Measurements from ENCODE around the gene TUBA4A. TPM values are rescaled to one million over a fixed set of nuclear protein-coding genes. Genes with fewer than 3 reads are reported as not detected.

The TUBA4A gene
- total and polyA plus RNA-seq, 2 experiments from 2014 or later: 44.3 to 77.7 TPM

DNA sequence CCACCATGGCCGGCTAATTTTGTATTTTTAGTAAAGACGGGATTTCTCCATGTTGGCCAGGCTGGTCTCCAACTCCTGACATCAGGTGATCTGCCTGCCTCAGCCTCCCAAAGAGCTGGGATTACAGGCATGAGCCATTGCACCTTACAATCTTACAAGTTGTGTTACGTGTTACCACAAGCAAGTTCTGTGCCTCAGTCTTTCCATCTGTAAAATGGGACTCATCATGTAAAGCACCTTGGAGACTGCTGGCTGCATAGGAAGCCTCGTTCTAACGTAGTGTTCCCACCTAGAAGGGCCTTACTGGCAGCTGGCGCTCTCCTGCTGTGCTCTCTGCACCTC lies 35.4 kb upstream of the TUBA4A start:
- ATAC-seq: no peak
- Mint-ChIP-seq H3K27ac (no peak overlapping the region), H3K4me3 (no peak overlapping the region), H3K36me3 (ENCODE audit: low read depth) (no peaks in the 10 kb centered on the region), H3K27me3 (ENCODE audit: insufficient read depth, low read depth, poor library complexity) (peaks cover 11% of the 10 kb centered on the region), H3K9me3 (no peaks in the 10 kb centered on the region; the same call in 2 of the 3 replicates), H3K4me1 (peaks cover 12% of the 10 kb centered on the region)
- H3K79me2 ChIP-seq (replicated peaks; ENCODE audit: insufficient read depth): no peaks in the 10 kb centered on the region
- no peaks in the 10 kb centered on the region; the same call in 1 of the 2 replicates for H4K20me1 ChIP-seq (replicated peaks; ENCODE audit: insufficient read depth)
- no peaks in the 10 kb centered on the region for H3F3A ChIP-seq (replicated peaks; ENCODE audit: low read depth)
- no peaks in the 10 kb centered on the region for H3K9me2 ChIP-seq (ENCODE audit: insufficient read depth)
- no peak overlapping the region for H2AFZ ChIP-seq
- no peak overlapping the region for H3K27ac ChIP-seq (ENCODE audit: low read depth)
- H3K4me3 ChIP-seq: no peak overlapping the region
- peaks cover 7% of the 10 kb centered on the region; the same call in 1 of the 2 replicates for H3K4me1 ChIP-seq (ENCODE audit: insufficient read depth)
- no peak for DNase-seq (ENCODE audit: low spot score)
- H3K27me3 ChIP-seq (ENCODE audit: insufficient read depth): peaks cover 7% of the 10 kb centered on the region; the same call in 1 of the 2 replicates
- H3K4me2 ChIP-seq: no peak overlapping the region
- no peak for TF ChIP-seq JUNB (IDR thresholded peaks at IDR 0.05; ENCODE audit: unreplicated experiment)
- TF ChIP-seq NANOG (IDR thresholded peaks at IDR 0.05; ENCODE audit: borderline replicate concordance): no peak
- no peak for TF ChIP-seq STAT1 (IDR thresholded peaks at IDR 0.05; ENCODE audit: unreplicated experiment)
- TF ChIP-seq, protein P1, sequence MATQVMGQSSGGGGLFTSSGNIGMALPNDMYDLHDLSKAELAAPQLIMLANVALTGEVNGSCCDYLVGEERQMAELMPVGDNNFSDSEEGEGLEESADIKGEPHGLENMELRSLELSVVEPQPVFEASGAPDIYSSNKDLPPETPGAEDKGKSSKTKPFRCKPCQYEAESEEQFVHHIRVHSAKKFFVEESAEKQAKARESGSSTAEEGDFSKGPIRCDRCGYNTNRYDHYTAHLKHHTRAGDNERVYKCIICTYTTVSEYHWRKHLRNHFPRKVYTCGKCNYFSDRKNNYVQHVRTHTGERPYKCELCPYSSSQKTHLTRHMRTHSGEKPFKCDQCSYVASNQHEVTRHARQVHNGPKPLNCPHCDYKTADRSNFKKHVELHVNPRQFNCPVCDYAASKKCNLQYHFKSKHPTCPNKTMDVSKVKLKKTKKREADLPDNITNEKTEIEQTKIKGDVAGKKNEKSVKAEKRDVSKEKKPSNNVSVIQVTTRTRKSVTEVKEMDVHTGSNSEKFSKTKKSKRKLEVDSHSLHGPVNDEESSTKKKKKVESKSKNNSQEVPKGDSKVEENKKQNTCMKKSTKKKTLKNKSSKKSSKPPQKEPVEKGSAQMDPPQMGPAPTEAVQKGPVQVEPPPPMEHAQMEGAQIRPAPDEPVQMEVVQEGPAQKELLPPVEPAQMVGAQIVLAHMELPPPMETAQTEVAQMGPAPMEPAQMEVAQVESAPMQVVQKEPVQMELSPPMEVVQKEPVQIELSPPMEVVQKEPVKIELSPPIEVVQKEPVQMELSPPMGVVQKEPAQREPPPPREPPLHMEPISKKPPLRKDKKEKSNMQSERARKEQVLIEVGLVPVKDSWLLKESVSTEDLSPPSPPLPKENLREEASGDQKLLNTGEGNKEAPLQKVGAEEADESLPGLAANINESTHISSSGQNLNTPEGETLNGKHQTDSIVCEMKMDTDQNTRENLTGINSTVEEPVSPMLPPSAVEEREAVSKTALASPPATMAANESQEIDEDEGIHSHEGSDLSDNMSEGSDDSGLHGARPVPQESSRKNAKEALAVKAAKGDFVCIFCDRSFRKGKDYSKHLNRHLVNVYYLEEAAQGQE (IDR thresholded peaks at IDR 0.05; ENCODE audit: unreplicated experiment): no peak
- TF ChIP-seq, protein P2, sequence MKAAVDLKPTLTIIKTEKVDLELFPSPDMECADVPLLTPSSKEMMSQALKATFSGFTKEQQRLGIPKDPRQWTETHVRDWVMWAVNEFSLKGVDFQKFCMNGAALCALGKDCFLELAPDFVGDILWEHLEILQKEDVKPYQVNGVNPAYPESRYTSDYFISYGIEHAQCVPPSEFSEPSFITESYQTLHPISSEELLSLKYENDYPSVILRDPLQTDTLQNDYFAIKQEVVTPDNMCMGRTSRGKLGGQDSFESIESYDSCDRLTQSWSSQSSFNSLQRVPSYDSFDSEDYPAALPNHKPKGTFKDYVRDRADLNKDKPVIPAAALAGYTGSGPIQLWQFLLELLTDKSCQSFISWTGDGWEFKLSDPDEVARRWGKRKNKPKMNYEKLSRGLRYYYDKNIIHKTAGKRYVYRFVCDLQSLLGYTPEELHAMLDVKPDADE (IDR thresholded peaks at IDR 0.05): no peak
- TF ChIP-seq ZNF331 (CRISPR knock-in tag; IDR thresholded peaks at IDR 0.05; ENCODE audit: low read depth): no peak
- no peak for TF ChIP-seq CREB1 (CRISPR knock-in tag; IDR thresholded peaks at IDR 0.05; ENCODE audit: low read depth)
- TF ChIP-seq ZNF114 (CRISPR knock-in tag; IDR thresholded peaks at IDR 0.05): no peak
- H3K36me3 ChIP-seq (ENCODE audit: insufficient read depth): no peaks in the 10 kb centered on the region

DNA sequence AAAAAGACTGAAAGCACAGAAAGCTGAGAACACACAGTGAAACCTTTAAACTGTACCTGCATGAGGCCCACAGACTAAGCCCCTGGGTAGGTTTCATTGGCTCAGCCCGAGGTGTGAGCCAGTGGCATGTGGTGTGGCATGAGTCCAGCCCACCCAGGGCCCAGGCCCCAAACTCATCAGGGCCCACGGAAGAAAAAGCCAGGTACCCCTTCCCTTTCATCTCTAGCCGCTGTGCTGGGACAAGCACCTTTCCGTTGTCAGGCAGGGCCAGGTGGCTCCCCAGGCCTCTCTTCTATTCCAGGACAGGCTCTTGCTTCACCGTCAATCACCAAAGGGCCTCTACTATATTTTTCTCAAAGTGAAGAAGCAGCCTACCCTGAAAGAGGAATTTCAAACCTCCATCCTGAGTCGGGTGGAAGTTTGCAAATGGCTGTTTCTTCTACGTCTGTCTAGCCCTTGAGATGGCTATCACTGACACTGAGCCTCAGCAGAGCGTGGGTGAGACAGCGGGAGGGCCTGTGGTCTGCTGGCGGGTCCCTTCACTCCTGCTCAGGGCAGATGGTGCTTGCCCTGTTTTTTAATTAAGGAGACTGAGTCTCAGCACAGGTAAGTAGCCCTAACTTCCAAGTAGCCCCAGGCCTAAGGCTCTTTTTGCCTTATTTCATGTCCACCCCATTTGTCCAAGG lies 34.0 kb upstream of the TUBA4A start:
- Histone ChIP-seq H4K20me1 (replicated peaks; ENCODE audit: insufficient read depth) (no peaks in the 10 kb centered on the region; the same call in 1 of the 2 replicates), H3K27ac (ENCODE audit: low read depth) (no peak overlapping the region), H2AFZ (no peak overlapping the region), H3K4me2 (no peak overlapping the region), H3K36me3 (ENCODE audit: insufficient read depth) (no peaks in the 10 kb centered on the region), H3K9me2 (ENCODE audit: insufficient read depth) (no peaks in the 10 kb centered on the region), H3K4me1 (ENCODE audit: insufficient read depth) (peaks cover 4% of the 10 kb centered on the region; the same call in 1 of the 2 replicates), H3K27me3 (ENCODE audit: insufficient read depth) (no peaks in the 10 kb centered on the region), H3F3A (replicated peaks; ENCODE audit: low read depth) (no peaks in the 10 kb centered on the region), H3K4me3 (no peak overlapping the region), H3K79me2 (replicated peaks; ENCODE audit: insufficient read depth) (no peaks in the 10 kb centered on the region)
- H3K27ac Mint-ChIP-seq: no peak overlapping the region
- no peak for DNase-seq (ENCODE audit: low spot score)
- ATAC-seq: no peak
- H3K4me1 Mint-ChIP-seq: peaks cover 12% of the 10 kb centered on the region
- no peaks in the 10 kb centered on the region; the same call in 2 of the 3 replicates for H3K9me3 Mint-ChIP-seq
- H3K36me3 Mint-ChIP-seq (ENCODE audit: low read depth): peaks cover 4% of the 10 kb centered on the region; the same call in 2 of the 3 replicates
- H3K27me3 Mint-ChIP-seq (ENCODE audit: insufficient read depth, low read depth, poor library complexity): peaks cover 8% of the 10 kb centered on the region
- no peak overlapping the region for H3K4me3 Mint-ChIP-seq
- TF ChIP-seq CREB1 (CRISPR knock-in tag; IDR thresholded peaks at IDR 0.05; ENCODE audit: low read depth) (no peak), STAT1 (IDR thresholded peaks at IDR 0.05; ENCODE audit: unreplicated experiment) (no peak), ZNF331 (CRISPR knock-in tag; IDR thresholded peaks at IDR 0.05; ENCODE audit: low read depth) (no peak), EZH2phosphoT487 (IDR thresholded peaks at IDR 0.05; ENCODE audit: unreplicated experiment) (no peak), NANOG (IDR thresholded peaks at IDR 0.05; ENCODE audit: borderline replicate concordance) (no peak), JUNB (IDR thresholded peaks at IDR 0.05; ENCODE audit: unreplicated experiment) (no peak), POLR2AphosphoS5 (IDR thresholded peaks at IDR 0.05; ENCODE audit: low read depth) (no peak), ZNF114 (CRISPR knock-in tag; IDR thresholded peaks at IDR 0.05) (no peak)
- TF ChIP-seq, protein P3, sequence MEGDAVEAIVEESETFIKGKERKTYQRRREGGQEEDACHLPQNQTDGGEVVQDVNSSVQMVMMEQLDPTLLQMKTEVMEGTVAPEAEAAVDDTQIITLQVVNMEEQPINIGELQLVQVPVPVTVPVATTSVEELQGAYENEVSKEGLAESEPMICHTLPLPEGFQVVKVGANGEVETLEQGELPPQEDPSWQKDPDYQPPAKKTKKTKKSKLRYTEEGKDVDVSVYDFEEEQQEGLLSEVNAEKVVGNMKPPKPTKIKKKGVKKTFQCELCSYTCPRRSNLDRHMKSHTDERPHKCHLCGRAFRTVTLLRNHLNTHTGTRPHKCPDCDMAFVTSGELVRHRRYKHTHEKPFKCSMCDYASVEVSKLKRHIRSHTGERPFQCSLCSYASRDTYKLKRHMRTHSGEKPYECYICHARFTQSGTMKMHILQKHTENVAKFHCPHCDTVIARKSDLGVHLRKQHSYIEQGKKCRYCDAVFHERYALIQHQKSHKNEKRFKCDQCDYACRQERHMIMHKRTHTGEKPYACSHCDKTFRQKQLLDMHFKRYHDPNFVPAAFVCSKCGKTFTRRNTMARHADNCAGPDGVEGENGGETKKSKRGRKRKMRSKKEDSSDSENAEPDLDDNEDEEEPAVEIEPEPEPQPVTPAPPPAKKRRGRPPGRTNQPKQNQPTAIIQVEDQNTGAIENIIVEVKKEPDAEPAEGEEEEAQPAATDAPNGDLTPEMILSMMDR (conservative IDR thresholded peaks at IDR 0.05; ENCODE audit: low read depth in 2 of 2): no peak
